Loucy (cell line): ENCODE data around the gene AGAP1.

Experiments
- H2AFZ ChIP-seq: fragments of 200-600 bp; sonication (generic); 2 replicates; pipeline ENCODE4 v1.6.0; 2016; ENCODE audit warnings: antibody characterized with exemption, mild to moderate bottlenecking, low read length, moderate library complexity
- H3F3A ChIP-seq: fragments of 200-600 bp; 2 replicates; pipeline ENCODE4 v1.6.0; 2016; ENCODE audit warnings: antibody characterized with exemption, low read depth, mild to moderate bottlenecking
- H3K27me3 ChIP-seq: fragments of 200-600 bp; sonication (generic); 2 replicates; pipeline ENCODE4 v1.6.1; 2014; ENCODE audit warnings: low read length, mild to moderate bottlenecking; ENCODE audit not compliant: insufficient read depth, poor library complexity, severe bottlenecking
- H3K36me3 ChIP-seq: fragments of 200-600 bp; sonication (generic); 2 replicates; pipeline ENCODE4 v1.6.1; 2016; ENCODE audit warnings: low read length; ENCODE audit not compliant: insufficient read depth
- H3K4me1 ChIP-seq: fragments of 200-600 bp; sonication (generic); 2 replicates; pipeline ENCODE4 v1.5.1; 2014; ENCODE audit warnings: low read length, mild to moderate bottlenecking; ENCODE audit not compliant: insufficient read depth, poor library complexity, severe bottlenecking
- H3K4me2 ChIP-seq: fragments of 200-600 bp; sonication (generic); 2 replicates; pipeline ENCODE4 v1.6.0; 2014; ENCODE audit warnings: antibody characterized with exemption, low read length, low read depth, mild to moderate bottlenecking; ENCODE audit not compliant: poor library complexity, severe bottlenecking
- H3K4me3 ChIP-seq: fragments of 200-600 bp; sonication (generic); 2 replicates; pipeline ENCODE4 v1.5.1; 2014; ENCODE audit warnings: low read length, mild to moderate bottlenecking, mixed read lengths; ENCODE audit not compliant: poor library complexity, severe bottlenecking
- H3K79me2 ChIP-seq: fragments of 200-600 bp; sonication (generic); 2 replicates; pipeline ENCODE4 v1.6.1; 2014; ENCODE audit warnings: low read length; ENCODE audit not compliant: insufficient read depth
- H3K9ac ChIP-seq: fragments of 200-600 bp; sonication (generic); 2 replicates; pipeline ENCODE4 v1.6.0; 2014; ENCODE audit warnings: mild to moderate bottlenecking, low read depth, low read length, moderate library complexity; ENCODE audit not compliant: poor library complexity, severe bottlenecking
- H3K9me2 ChIP-seq: fragments of 200-600 bp; sonication (generic); replicated peaks from 2 replicates; pipeline ENCODE4 v1.6.1; 2016; ENCODE audit warnings: low read depth, low read length, mixed read lengths
- H3K9me3 ChIP-seq: fragments of 200-600 bp; sonication (generic); 2 replicates; pipeline ENCODE4 v1.6.1; 2014; ENCODE audit warnings: mild to moderate bottlenecking, antibody characterized with exemption, low read length, low read depth; ENCODE audit not compliant: insufficient read depth
- H4K20me1 ChIP-seq: fragments of 200-600 bp; sonication (generic); 2 replicates; pipeline ENCODE4 v1.6.0; 2014; ENCODE audit warnings: antibody characterized with exemption, low read length, mild to moderate bottlenecking; ENCODE audit not compliant: insufficient read depth, poor library complexity, severe bottlenecking
- CTCF ChIP-seq: fragments of 200-600 bp; sonication (generic); conservative IDR thresholded peaks from 2 replicates; pipeline ENCODE4 v1.5.1; 2014; ENCODE audit warnings: mild to moderate bottlenecking, antibody characterized with exemption, low read length
- EZH2phosphoT487 ChIP-seq: fragments of 200-600 bp; IDR thresholded peaks from 2 replicates; pipeline ENCODE4 v1.6.1; 2018; ENCODE audit warnings: antibody characterized with exemption, mild to moderate bottlenecking, moderate library complexity, borderline replicate concordance

AGAP1 gene

GRCh38 chr2:235553291-235553690 lies 59.4 kb downstream of the AGAP1 start:
- Histone ChIP-seq H3K4me1 (no peaks in the 10 kb centered on the region), H3K4me3 (no peak overlapping the region), H3K36me3 (no peaks in the 10 kb centered on the region), H4K20me1 (no peaks in the 10 kb centered on the region), H3K9me3 (no peaks in the 10 kb centered on the region), H3K27me3 (no peaks in the 10 kb centered on the region), H3K9ac (no peak overlapping the region), H3F3A (no peaks in the 10 kb centered on the region), H3K4me2 (no peak overlapping the region), H3K79me2 (no peaks in the 10 kb centered on the region), H2AFZ (no peak overlapping the region), H3K9me2 (no peaks in the 10 kb centered on the region)
- TF ChIP-seq CTCF (no peak), EZH2phosphoT487 (no peak)

- Histone ChIP-seq H3K79me2 (no peaks in the 10 kb centered on the region), H4K20me1 (no peaks in the 10 kb centered on the region), H3K4me1 (no peaks in the 10 kb centered on the region), H3K27me3 (no peaks in the 10 kb centered on the region), H3K9me2 (no peaks in the 10 kb centered on the region), H2AFZ (no peak overlapping the region), H3K36me3 (no peaks in the 10 kb centered on the region), H3K4me2 (no peak overlapping the region), H3K9ac (no peak overlapping the region), H3F3A (no peaks in the 10 kb centered on the region), H3K4me3 (no peak overlapping the region), H3K9me3 (no peaks in the 10 kb centered on the region)
- TF ChIP-seq CTCF: no peak
- no peak for TF ChIP-seq EZH2phosphoT487
These were observed 59.9 kb downstream of the AGAP1 start for GRCh38 chr2:235553696-235554100.

DNA sequence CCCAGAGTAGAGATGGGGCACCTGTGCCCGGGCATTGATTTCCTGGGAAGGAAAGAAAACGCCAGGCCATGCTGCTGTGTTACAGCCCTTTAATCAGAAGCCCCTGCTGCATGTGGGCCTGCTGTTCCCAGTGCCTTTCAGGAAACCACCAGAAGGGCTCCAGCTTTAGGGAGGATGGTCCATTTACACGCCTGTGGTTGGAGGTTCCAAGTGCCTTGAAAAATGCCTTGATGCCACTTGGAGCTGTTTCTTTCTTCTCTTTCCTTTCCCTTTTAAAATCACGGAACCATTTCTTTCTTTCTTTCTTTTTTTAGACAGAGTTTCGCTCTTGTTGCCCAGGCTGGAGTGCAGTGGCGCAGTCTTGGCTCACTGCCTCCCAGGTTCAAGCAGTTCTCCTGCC lies 60.5 kb downstream of the AGAP1 start:
- no peaks in the 10 kb centered on the region for H3K36me3 ChIP-seq
- H3K9me3 ChIP-seq: no peaks in the 10 kb centered on the region
- no peaks in the 10 kb centered on the region for H4K20me1 ChIP-seq

More for the DNA sequence above, 60.5 kb downstream of the AGAP1 start:
- no peaks in the 10 kb centered on the region for H3K27me3 ChIP-seq
- no peak overlapping the region for H3K4me3 ChIP-seq
- TF ChIP-seq CTCF: no peak
- no peak for TF ChIP-seq EZH2phosphoT487
- H3F3A ChIP-seq: no peaks in the 10 kb centered on the region
- H3K4me1 ChIP-seq: no peaks in the 10 kb centered on the region
- no peaks in the 10 kb centered on the region for H3K79me2 ChIP-seq
- no peak overlapping the region for H3K4me2 ChIP-seq
- no peaks in the 10 kb centered on the region for H3K9me2 ChIP-seq
- no peak overlapping the region for H2AFZ ChIP-seq
- no peak overlapping the region for H3K9ac ChIP-seq
